AG04450 (cell line): ENCODE measurements around the gene HACD2. TPM values are rescaled to one million over a fixed set of nuclear protein-coding genes. Genes with fewer than 3 reads are reported as not detected.
A peak's percentile ranks its signal among the peaks of the same experiment; 100 is the strongest.
"Not testable (repeated sequence)": the region's sequence is repeated elsewhere in the genome, so short reads cannot be mapped to it uniquely, and the experiment has no call there.

ENCODE experiments used
- CTCF ChIA-PET: fragments of 300-600, 350-600 bp; formaldehyde crosslinking; extraction: SDS; loops from one replicate; lab custom pipeline; 2022; ENCODE audit warnings: antibody characterized with exemption, inconsistent platforms; lab: Charles Lee
- POLR2A ChIA-PET: fragments of 350-600 bp; formaldehyde crosslinking; extraction: SDS; loops from one replicate; lab custom pipeline; 2021; ENCODE audit warnings: antibody characterized with exemption, inconsistent platforms; lab: Yijun Ruan, JAX
- DNase-seq: peaks from one replicate; pipeline ENCODE4 v3.0.0-alpha.2; 2011; ENCODE audit warnings: low read depth, low spot score
- H3K27ac ChIP-seq: one replicate; pipeline ENCODE4 v1.5.1; 2012; ENCODE audit warnings: low read depth, low read length, control low read depth
- H3K27me3 ChIP-seq: one replicate; pipeline ENCODE4 v1.6.0; 2012; ENCODE audit warnings: low read length; ENCODE audit not compliant: control insufficient read depth, insufficient read depth
- H3K4me3 ChIP-seq: 2 replicates; pipeline ENCODE4 v1.5.1; 2011; ENCODE audit warnings: mild to moderate bottlenecking, low read depth, low read length, control low read depth
- H3K9me3 ChIP-seq: 2 replicates; pipeline ENCODE4 v1.5.1; 2012; ENCODE audit warnings: low read length; ENCODE audit not compliant: control insufficient read depth, insufficient read depth
- polyA plus RNA-seq: library from polyadenylated mRNA; depleted of rRNA; stranded (reverse); fragments of >200 nt; gene quantifications from 2 replicates; pipeline ENCODE4 v1.2.3, GENCODE V29; 2011
- TF ChIP-seq, protein P1 (sequence below): IDR thresholded peaks from 2 replicates; pipeline ENCODE4 v1.5.1; 2011; ENCODE audit warnings: low read depth, low read length, control low read depth, inconsistent platforms

HACD2 gene
- polyA plus RNA-seq, 1 experiment = 43.5 TPM

DNA sequence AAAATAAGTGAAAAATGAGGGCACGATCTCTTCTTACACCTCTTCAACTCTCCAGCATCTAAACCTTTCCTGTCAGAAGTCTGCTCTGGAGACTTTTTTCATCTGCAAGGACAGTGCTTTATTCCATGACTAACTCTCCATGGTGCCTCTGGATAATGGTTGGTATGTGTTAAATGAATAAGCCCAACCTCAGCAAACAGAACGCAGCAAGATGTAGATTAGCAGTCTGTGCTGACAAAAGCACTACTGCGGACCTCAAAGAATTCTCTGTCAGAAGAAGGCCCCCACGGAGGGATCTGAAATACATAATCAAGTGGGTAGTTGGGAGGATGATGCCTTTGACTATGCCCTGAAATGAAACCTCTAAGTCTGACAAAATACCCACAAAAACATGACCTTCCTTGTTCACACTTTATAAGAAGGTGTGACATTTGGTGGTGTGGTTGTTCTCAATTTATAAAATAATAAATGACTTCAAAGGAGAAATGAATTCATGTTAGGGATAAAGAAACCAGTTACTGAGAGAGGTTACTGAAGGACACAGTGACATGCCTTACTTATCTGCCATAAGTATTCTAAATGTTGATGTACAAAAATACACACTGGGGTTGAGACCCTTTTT is 92.8 kb downstream of the HACD2 start:
- ChIA-PET CTCF (interaction anchor here (1.0 to 4.9 kb wide), 4 partner anchors 68 to 166 kb away, joined by 3 to 108 read pairs (median 10); no protein-coding TSS in a partner anchor), POLR2A (no interaction called here)
- no peak overlapping the region for H3K27ac ChIP-seq
- no peak for DNase-seq
- TF ChIP-seq, protein P1, sequence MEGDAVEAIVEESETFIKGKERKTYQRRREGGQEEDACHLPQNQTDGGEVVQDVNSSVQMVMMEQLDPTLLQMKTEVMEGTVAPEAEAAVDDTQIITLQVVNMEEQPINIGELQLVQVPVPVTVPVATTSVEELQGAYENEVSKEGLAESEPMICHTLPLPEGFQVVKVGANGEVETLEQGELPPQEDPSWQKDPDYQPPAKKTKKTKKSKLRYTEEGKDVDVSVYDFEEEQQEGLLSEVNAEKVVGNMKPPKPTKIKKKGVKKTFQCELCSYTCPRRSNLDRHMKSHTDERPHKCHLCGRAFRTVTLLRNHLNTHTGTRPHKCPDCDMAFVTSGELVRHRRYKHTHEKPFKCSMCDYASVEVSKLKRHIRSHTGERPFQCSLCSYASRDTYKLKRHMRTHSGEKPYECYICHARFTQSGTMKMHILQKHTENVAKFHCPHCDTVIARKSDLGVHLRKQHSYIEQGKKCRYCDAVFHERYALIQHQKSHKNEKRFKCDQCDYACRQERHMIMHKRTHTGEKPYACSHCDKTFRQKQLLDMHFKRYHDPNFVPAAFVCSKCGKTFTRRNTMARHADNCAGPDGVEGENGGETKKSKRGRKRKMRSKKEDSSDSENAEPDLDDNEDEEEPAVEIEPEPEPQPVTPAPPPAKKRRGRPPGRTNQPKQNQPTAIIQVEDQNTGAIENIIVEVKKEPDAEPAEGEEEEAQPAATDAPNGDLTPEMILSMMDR = no peak
- H3K27me3 ChIP-seq = no peaks in the 10 kb centered on the region
- no peaks in the 10 kb centered on the region for H3K9me3 ChIP-seq
- H3K4me3 ChIP-seq = no peak overlapping the region

DNA sequence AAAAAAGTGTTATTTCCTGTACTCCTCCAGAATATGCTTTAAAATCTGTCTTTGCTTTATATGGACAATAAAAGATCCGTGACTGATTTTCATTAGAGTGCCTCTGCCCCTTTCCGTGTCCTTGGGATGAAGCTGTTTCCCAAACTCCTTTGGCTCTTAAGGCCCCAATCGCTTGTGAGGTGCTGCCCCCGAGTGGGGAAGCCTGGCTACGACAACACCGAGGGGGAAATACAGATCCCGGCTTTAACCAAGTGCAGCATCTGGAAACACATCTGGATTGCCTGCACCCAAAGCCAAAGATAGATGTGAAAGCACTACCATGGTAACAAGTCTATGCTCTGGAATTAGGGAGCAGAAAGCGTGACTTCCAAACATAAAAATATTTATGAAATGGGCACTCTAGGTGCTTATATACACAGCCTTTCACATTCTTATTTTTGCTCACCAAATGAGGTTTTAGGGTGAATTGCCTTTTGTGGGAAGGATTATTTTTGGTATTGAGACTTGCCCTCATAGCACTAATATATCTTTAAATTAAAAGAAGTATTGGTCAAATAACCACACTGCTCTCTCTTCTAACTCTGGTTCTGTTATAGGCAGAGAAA is 95.4 kb downstream of the HACD2 start:
- ChIA-PET CTCF (interaction anchor here (0.6 to 4.9 kb wide), 28 partner anchors 8 to 1943 kb away, joined by 3 to 108 read pairs (median 3); no protein-coding TSS in a partner anchor), POLR2A (no interaction called here)
- no peak overlapping the region for H3K27ac ChIP-seq
- DNase-seq = peak; percentile 26
- no peak overlapping the region for H3K4me3 ChIP-seq
- TF ChIP-seq, protein P1 = peak; percentile 94
- H3K9me3 ChIP-seq = no peaks in the 10 kb centered on the region
- H3K27me3 ChIP-seq = peaks cover 5% of the 10 kb centered on the region

DNA sequence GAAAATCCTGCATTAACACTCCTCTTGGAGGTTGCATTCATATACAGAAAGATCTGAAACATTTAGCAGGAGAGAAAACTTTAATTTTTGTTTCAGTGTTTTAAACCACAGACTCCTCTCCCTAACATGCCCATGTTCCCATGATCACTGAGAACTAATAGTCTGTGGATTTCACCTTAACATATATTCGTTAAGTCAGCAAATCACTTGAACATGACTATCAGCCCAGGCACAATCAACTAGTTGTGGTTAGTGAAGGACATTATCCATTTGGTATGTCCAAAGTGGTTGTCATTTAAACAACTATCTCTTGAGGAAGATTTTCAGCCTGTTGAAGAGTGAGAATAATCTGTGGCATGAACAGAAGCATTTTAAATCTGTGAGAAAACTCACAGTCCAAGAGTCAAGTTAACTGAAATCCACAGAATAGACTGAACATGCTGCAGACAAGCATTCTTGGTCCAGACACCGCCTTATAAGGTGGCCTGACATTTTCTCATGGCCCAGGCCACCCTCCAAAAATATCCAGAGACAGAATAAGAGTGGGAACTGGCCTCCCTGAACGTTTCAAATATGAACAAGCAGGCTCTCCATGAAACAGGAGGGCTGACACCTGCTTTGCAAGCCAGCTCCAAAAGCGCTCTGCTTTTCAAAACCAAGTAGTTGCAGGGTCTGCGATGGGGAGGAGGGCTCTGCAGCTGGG is 96.1 kb downstream of the HACD2 start:
- H3K9me3 ChIP-seq = no peaks in the 10 kb centered on the region
- no peak for DNase-seq
- H3K27ac ChIP-seq = no peak overlapping the region
- peaks cover 5% of the 10 kb centered on the region for H3K27me3 ChIP-seq
- POLR2A ChIA-PET = no interaction called here
- TF ChIP-seq, protein P1 = no peak
- no peak overlapping the region for H3K4me3 ChIP-seq
- CTCF ChIA-PET = interaction anchor here (0.6 to 4.9 kb wide), 26 partner anchors 9 to 1942 kb away, joined by 3 to 108 read pairs (median 4); no protein-coding TSS in a partner anchor

DNA sequence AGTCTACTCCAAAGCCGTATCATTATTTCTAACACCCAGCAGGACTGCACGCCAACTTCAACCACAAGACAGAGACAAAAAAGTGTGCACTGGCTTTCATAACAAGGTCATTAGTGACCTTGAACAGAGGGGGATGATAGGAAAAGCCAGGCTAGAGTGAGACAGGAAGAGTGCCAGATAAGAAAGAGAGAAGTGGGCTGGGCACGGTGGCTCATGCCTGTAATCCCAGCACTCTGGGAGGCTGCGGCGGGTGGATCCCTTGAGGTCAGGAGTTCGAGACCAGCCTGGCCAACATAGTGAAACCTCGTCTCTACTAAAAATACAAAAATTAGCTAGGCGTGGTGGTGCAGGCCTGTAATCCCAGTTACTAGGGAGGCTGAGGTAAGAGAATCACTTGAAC is 97.8 kb downstream of the HACD2 start:
- POLR2A ChIA-PET, DNase-seq, H3K4me3 ChIP-seq, H3K9me3 ChIP-seq, H3K27ac ChIP-seq, H3K27me3 ChIP-seq: not testable (repeated sequence)
- CTCF ChIA-PET = interaction anchor here (4.9 kb wide), 1 partner anchor 158 kb away, joined by 108 read pairs; no protein-coding TSS in a partner anchor

DNA sequence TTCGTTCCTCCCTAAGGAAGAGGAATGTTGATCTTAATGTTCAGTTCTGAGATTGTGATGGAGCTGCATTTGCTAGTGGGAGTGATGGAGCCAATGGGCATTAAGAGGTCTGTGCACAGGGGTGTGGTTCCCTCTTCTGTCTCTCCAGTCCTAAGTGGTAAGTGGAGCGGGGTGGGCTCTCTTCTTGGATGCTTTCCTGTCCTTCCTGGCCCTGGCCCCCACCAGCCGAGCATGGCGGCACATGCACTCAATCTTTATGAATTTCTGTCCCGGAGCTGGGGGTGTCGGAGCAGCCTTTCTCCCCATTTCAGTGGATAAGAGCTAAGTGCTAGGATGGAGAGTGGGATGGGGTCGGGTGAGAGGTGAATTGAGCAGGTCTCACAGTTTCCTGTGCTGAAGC is 98.4 kb downstream of the HACD2 start:
- CTCF ChIA-PET = interaction anchor here (1.8 kb wide), 1 partner anchor 157 kb away, joined by 5 read pairs; no protein-coding TSS in a partner anchor
- Histone ChIP-seq H3K27me3 (peaks cover 14% of the 10 kb centered on the region), H3K9me3 (no peaks in the 10 kb centered on the region), H3K4me3 (no peak overlapping the region), H3K27ac (no peak overlapping the region)
- no peak for DNase-seq
- POLR2A ChIA-PET = no interaction called here
- TF ChIP-seq, protein P1 = no peak
